ENCODE results near the gene PDIA3. TPM values are rescaled to one million over a fixed set of nuclear protein-coding genes. Genes with fewer than 3 reads are reported as not detected.

PDIA3 gene
- total and polyA plus RNA-seq, 2 of the 13 experiments (the other 11 are each of a cell fraction or from before 2014, with no cell fraction given), result 238 to 433 TPM

DNA sequence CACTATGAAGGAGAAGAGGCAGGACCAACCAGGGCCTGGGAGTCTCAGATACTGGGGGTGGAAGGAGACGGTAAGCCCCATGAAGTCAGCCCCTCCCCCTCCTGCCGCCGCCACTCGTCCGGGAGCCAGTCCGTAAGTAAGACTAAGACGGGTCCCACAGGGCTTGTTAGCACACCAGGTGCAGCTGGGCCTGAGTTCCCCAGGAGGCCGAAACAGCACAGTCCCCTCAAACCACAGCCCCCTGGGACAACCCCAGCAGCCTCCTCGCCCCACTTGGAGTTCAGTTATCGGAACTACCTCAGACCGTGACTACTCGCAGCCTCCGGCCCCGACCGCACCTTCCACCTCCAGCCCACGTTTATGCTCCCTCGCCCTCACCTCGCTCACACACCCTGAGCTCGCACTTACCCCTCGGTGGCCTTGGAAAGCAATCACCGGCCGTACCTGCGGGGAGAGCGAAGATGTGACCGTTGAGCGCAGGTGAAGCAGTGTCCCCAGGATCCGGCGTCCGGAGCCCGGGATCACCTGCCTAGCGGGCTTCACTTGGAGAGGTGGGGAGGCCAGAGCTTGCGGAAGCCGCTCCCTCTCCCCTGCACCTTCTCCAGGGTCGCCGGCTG is 30.0 kb downstream of the PDIA3 start (continued):
- TF ChIP-seq UBTF (CRISPR knock-in tag; IDR thresholded peaks at IDR 0.05) (peak; percentile 45; the same call in 1 of the 2 replicates), SALL1 (CRISPR knock-in tag; IDR thresholded peaks at IDR 0.05) (peak; percentile 30; the same call in 1 of the 2 replicates), TBP (CRISPR knock-in tag; IDR thresholded peaks at IDR 0.05) (no peak)

- ChIA-PET CTCF (ENCODE audit: low intra/inter-chr PET ratio, low total read pairs) (no interaction called here), POLR2A (interaction anchor here (1.0 to 4.0 kb wide), 7 partner anchors 13 to 406 kb away, joined by 3 to 34 read pairs (median 8); partner anchors contain the start of genes HYPK, MFAP1, PDIA3 and SERINC4)
- Histone ChIP-seq H4K20me1 (ENCODE audit: insufficient read depth, low read length) (no peaks in the 10 kb centered on the region), H3K4me1 (ENCODE audit: insufficient read depth, low read length) (peaks cover 15% of the 10 kb centered on the region), H2AFZ (ENCODE audit: low read length) (peak within 1 kb of the TSS; percentile 98), H3K27ac (ENCODE audit: extremely low read length, insufficient read depth, low read length) (peak within 1 kb of the TSS; percentile 86), H3K4me3 (replicated peaks in 1 of 3; ENCODE audit: insufficient read depth in 1 of 3, low read depth in 2 of 3, low read length in 3 of 3) (peak within 1 kb of the TSS; percentile 65 to 97 (median 78)), H3K4me2 (ENCODE audit: low read depth, low read length) (peak within 1 kb of the TSS; percentile 99), H3K36me3 (replicated peaks in 1 of 2; ENCODE audit: control insufficient read depth in 1 of 2, insufficient read depth in 2 of 2, low read length in 2 of 2) (peaks cover 3 to 18% of the 10 kb centered on the region in 2 experiments; a peak in 2 of 5 replicates), H3K9ac (ENCODE audit: insufficient read depth, low read depth, low read length) (peak within 1 kb of the TSS; percentile 75), H3K9me3 (ENCODE audit: low read length) (no peaks in the 10 kb centered on the region), H3K79me2 (ENCODE audit: insufficient read depth, low read length) (no peaks in the 10 kb centered on the region), H3K27me3 (ENCODE audit: control insufficient read depth in 1 of 2, insufficient read depth in 2 of 2, low read length in 2 of 2) (no peaks in the 10 kb centered on the region)
- 1% methylated on average over 19 of the region's 41 CpGs for WGBS (ENCODE audit: low lambda C conversion rate)
- peak; percentile 56 for DNase-seq (ENCODE audit: low spot score)
- no peak for FAIRE-seq
- in situ Hi-C loops (cut with HindIII; ENCODE audit: extremely low pct_ligation_motif_present, low pct_unique_long_range_greater_than_20kb) (loop anchor here (10.0 kb wide), 1 partner anchor 262 kb away; the partner anchor contains the start of gene MAP1A), intact Hi-C loops (cut with micrococcal nuclease; ENCODE audit: unreplicated experiment) (loop anchor here (1.0 kb wide), 1 partner anchor 9 kb away; no protein-coding TSS in a partner anchor)
- no TSS peak for BruUV-seq (replicated peaks)
- ATAC-seq, result peak; percentile 72
- TF ChIP-seq ZFAT (CRISPR knock-in tag; conservative IDR thresholded peaks at IDR 0.05) (no peak), ETV6 (CRISPR knock-in tag; conservative IDR thresholded peaks at IDR 0.05) (no peak), XRCC5 (optimal IDR thresholded peaks at IDR 0.05; ENCODE audit: low read length) (no peak), ZNF350 (CRISPR knock-in tag; IDR thresholded peaks at IDR 0.05; ENCODE audit: borderline replicate concordance, low read depth) (no peak), PITX1 (CRISPR knock-in tag; IDR thresholded peaks at IDR 0.05) (no peak), MAFF (IDR thresholded peaks at IDR 0.05; ENCODE audit: low read depth, low read length) (no peak), ZNF33A (CRISPR knock-in tag; IDR thresholded peaks at IDR 0.05; ENCODE audit: borderline replicate concordance) (no peak), TBX2 (CRISPR knock-in tag; IDR thresholded peaks at IDR 0.05; ENCODE audit: borderline replicate concordance) (no peak), CCAR2 (optimal IDR thresholded peaks at IDR 0.05; ENCODE audit: low read depth, low read length) (no peak), TMF1 (CRISPR knock-in tag; IDR thresholded peaks at IDR 0.05; ENCODE audit: low read depth) (no peak), ZNF780A (CRISPR knock-in tag; IDR thresholded peaks at IDR 0.05) (no peak), SNAPC2 (CRISPR knock-in tag; IDR thresholded peaks at IDR 0.05) (no peak), UBTF (CRISPR knock-in tag; IDR thresholded peaks at IDR 0.05) (peak; percentile 16; the same call in 1 of the 2 replicates)
- TF ChIP-seq, protein P1, sequence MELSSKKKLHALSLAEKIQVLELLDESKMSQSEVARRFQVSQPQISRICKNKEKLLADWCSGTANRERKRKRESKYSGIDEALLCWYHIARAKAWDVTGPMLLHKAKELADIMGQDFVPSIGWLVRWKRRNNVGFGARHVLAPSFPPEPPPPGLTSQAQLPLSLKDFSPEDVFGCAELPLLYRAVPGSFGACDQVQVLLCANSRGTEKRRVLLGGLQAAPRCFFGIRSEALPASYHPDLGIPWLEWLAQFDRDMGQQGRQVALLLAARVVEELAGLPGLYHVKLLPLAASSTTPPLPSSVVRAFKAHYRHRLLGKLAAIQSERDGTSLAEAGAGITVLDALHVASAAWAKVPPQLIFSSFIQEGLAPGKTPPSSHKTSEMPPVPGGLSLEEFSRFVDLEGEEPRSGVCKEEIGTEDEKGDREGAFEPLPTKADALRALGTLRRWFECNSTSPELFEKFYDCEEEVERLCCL (CRISPR knock-in tag; IDR thresholded peaks at IDR 0.05; ENCODE audit: borderline replicate concordance), result no peak
Measured at GRCh38 chr15:43776718-43777266, 30.6 kb downstream of the PDIA3 start, which contains the start of gene ELL3. Gene ELL3 (minus strand): TSS chr15:43776966. CDS start chr15:43776901, 65 bp downstream.

Measured in HepG2 (cell line).